Bronchial epithelial cell (primary cell): ENCODE measurements around the gene PEF1. TPM values are rescaled to one million over a fixed set of nuclear protein-coding genes. Genes with fewer than 3 reads are reported as not detected.

Experiments
- DNase-seq: peaks from one replicate; pipeline ENCODE4 v3.0.0-alpha.2; 2010; ENCODE audit warnings: low read depth
- FAIRE-seq: peaks from 2 replicates; lab custom pipeline; 2011; peaks lifted over from hg19 to GRCh38; lab: Jason Lieb, UNC
- H3K27me3 ChIP-seq: 2 replicates; pipeline ENCODE4 v1.5.1; 2011; ENCODE audit warnings: low read length; ENCODE audit not compliant: control insufficient read depth, insufficient read depth
- H3K36me3 ChIP-seq: 2 replicates; pipeline ENCODE4 v1.5.1; 2011; ENCODE audit warnings: low read length; ENCODE audit not compliant: control insufficient read depth, insufficient read depth
- H3K4me3 ChIP-seq: 2 replicates; pipeline ENCODE4 v1.5.1; 2011; ENCODE audit warnings: mild to moderate bottlenecking, low read depth, low read length, control low read depth
- total RNA-seq: library from RNA; depleted of rRNA; stranded (reverse); fragments of >200 nt; gene quantifications from 2 replicates; pipeline ENCODE4 v1.2.1, GENCODE V29; 2014
- TF ChIP-seq, protein P1 (sequence below): IDR thresholded peaks from 2 replicates; pipeline ENCODE4 v1.5.1; 2011; ENCODE audit warnings: mild to moderate bottlenecking, moderate library complexity, low read length, control low read depth, inconsistent platforms; ENCODE audit not compliant: insufficient read depth, severe bottlenecking

The PEF1 gene
- total RNA-seq, 1 donor from 2014 or later, result 67.4 TPM

DNA sequence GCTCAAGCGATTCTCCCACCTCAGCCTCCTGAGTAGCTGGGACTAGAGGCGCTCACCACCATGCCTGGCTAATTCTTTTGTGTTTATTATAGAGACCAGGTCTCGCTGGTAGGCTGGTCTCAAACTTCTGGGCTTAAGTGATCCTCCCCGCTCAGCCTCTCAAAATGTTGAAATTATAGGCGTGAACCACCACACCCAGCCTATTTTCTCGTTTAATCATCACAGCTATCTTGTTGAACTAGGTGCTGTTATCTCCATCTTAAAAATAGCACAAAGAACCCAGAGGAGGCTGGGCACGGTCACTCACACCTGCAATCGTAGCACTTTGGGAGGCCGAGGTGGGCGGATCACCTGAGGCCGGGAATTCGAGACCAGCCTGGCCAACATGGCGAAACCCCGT lies 31.1 kb upstream of the PEF1 start:
- H3K27me3 ChIP-seq, result no peaks in the 10 kb centered on the region
- H3K36me3 ChIP-seq, result peaks cover 20% of the 10 kb centered on the region
- no peak overlapping the region for H3K4me3 ChIP-seq
- TF ChIP-seq, protein P1, sequence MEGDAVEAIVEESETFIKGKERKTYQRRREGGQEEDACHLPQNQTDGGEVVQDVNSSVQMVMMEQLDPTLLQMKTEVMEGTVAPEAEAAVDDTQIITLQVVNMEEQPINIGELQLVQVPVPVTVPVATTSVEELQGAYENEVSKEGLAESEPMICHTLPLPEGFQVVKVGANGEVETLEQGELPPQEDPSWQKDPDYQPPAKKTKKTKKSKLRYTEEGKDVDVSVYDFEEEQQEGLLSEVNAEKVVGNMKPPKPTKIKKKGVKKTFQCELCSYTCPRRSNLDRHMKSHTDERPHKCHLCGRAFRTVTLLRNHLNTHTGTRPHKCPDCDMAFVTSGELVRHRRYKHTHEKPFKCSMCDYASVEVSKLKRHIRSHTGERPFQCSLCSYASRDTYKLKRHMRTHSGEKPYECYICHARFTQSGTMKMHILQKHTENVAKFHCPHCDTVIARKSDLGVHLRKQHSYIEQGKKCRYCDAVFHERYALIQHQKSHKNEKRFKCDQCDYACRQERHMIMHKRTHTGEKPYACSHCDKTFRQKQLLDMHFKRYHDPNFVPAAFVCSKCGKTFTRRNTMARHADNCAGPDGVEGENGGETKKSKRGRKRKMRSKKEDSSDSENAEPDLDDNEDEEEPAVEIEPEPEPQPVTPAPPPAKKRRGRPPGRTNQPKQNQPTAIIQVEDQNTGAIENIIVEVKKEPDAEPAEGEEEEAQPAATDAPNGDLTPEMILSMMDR, result no peak
- DNase-seq (no peak), FAIRE-seq (no peak)

DNA sequence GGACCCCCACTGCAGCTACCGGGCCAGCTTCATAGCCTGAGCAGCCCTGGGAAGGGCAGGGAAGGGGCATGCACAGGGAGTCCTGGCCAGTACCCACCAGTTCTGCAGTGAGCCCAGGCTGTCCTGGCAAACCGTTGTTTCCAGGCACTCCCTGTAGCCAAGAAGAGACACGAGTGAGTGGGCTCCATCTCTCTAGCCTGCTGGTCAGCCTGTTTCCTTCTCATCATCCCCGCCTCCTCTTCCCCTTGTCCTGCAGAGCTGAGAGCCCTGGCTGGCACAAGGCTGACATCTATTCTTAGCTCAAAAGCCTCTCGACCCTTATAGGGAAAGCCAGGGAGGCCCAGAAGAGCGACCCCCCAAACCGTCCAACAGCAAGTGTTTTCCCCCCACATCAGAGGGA lies 30.5 kb upstream of the PEF1 start:
- TF ChIP-seq, protein P1, result no peak
- Histone ChIP-seq H3K36me3 (peaks cover 15% of the 10 kb centered on the region), H3K27me3 (no peaks in the 10 kb centered on the region), H3K4me3 (no peak overlapping the region)
- peak; percentile 36 for FAIRE-seq
- DNase-seq, result no peak

DNA sequence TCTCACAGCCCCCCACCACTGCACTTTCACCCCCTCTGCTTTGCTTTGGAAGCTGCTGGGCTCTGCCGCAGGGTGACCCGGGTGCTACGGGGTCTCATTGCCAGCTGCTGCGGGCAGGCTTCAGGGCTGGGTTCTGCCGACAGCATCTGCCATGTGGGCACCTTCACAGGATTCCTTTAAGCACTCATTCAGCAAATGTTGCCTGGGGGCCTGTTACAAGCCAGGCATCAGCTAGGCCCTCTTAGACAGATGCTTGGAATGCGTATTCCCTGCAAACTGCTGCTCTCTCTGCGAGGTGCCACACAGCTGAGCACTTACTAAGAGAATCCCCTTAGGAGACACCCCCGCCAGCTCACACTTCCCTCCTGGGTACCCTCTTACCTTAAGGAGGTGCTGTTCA lies 29.9 kb upstream of the PEF1 start:
- DNase-seq (no peak), FAIRE-seq (no peak)
- H3K4me3 ChIP-seq, result no peak overlapping the region
- TF ChIP-seq, protein P1, result no peak
- H3K36me3 ChIP-seq, result peaks cover 14% of the 10 kb centered on the region
- H3K27me3 ChIP-seq, result no peaks in the 10 kb centered on the region

DNA sequence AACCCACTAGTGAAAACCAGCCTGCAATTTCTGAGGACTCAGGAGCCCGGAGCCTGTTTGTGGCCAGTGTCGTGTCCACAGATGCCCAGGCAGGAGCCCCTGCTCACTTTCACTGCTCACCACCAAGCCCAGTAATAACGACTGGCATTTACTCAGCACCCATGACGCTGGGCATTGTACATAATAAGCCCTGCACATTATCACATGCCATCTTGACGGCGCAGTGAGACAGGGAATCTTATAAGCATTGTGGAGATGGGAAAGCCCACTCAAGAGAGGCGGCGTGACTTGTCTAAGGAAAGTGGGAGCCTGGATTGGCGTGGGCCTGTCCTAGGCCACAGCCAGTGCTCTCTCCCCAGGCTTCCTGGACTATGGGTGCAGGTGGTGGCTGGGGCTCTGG lies 28.8 kb upstream of the PEF1 start:
- TF ChIP-seq, protein P1, result no peak
- Histone ChIP-seq H3K4me3 (no peak overlapping the region), H3K36me3 (peaks cover 13% of the 10 kb centered on the region), H3K27me3 (no peaks in the 10 kb centered on the region)
- DNase-seq (no peak), FAIRE-seq (no peak)

DNA sequence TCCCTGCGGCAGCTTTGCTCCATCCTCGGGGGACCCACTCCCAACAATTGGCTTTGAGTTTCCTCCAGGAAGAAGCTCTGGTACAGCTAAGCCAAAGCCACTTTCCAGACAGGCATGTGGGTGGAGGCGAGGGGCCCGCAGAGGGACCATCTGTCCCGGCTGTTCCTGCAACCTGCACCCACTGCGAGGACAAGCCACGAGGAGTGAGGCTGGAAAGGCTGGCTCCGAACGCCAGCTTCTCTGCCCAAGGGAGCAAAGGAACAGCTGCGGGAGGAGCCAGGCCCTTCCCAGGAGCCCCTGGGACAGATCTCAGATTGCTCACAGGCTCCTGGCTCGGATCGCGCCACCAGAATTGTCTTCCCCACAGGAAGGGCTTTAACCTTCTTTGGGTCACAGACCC lies 28.3 kb upstream of the PEF1 start:
- H3K36me3 ChIP-seq, result peaks cover 13% of the 10 kb centered on the region
- DNase-seq (no peak), FAIRE-seq (no peak)
- TF ChIP-seq, protein P1, result no peak
- H3K27me3 ChIP-seq, result no peaks in the 10 kb centered on the region
- no peak overlapping the region for H3K4me3 ChIP-seq

DNA sequence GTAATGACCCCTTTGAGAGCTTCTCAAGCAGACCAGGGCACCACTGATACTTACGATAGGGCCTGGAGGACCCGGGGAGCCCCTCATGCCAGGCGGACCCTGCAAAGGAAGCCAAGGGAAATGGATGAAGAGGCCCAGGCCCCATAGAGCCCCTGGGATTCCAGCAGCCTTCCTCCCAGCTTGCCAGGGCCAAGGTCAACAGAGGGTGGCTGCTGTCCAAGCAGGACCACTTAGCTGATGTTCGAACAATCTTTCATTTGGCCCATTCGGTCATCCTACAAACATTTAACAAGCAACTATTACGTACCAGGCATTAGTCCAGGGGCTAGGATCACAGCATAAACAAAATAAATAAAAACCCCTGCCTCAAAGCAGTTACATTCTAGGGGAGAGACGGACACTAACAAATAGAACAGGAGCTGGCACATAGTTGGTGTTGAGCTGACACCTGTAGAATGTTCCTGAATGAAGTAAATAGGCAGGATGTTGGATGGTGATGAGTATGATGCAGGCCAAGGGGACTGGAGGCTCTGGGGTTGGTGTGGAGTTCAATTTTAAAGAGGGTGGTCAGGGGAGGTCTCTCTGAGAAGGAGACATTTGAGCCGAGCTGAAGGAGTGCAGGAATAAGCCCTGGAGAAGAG lies 27.0 kb upstream of the PEF1 start:
- DNase-seq (no peak), FAIRE-seq (no peak)
- Histone ChIP-seq H3K4me3 (no peak overlapping the region), H3K27me3 (no peaks in the 10 kb centered on the region), H3K36me3 (peaks cover 9% of the 10 kb centered on the region)
- TF ChIP-seq, protein P1, result no peak
